OCI-LY3 (cell line): ENCODE results near the gene RAI1.

Experiments
- CTCF ChIP-seq: fragments of 200-600, 300-600 bp; sonication (generic); IDR thresholded peaks from 2 replicates; pipeline ENCODE4 v1.5.1; 2014; ENCODE audit warnings: antibody characterized with exemption, low read length, low read depth
- EZH2phosphoT487 ChIP-seq: fragments of 200-600 bp; shearing (Covaris generic); IDR thresholded peaks from 2 replicates; pipeline ENCODE4 v1.6.1; 2018; ENCODE audit warnings: antibody characterized with exemption, mixed run types, low read depth

GRCh38 chr17:17750881-17751280, 69.6 kb downstream of the RAI1 start:
- TF ChIP-seq CTCF (no peak), EZH2phosphoT487 (no peak)
